GM10248 (cell line): Measurements from ENCODE around the gene ALS2CL.

ENCODE experiments used
- CTCF ChIA-PET: fragments of 300-600 bp; sonication (Branson Sonifier 250); formaldehyde crosslinking; extraction: SDS; loops from one replicate; lab custom pipeline; 2021; ENCODE audit warnings: antibody characterized with exemption; lab: Yijun Ruan, JAX
- POLR2A ChIA-PET: fragments of 350-650 bp; sonication (Branson Sonifier 250); formaldehyde crosslinking; extraction: SDS; loops from one replicate; lab custom pipeline; 2020; ENCODE audit warnings: antibody characterized with exemption; lab: Yijun Ruan, JAX
- DNase-seq: peaks from one replicate; pipeline ENCODE4 v3.0.0; 2012; ENCODE audit errors: extremely low spot score
- CTCF ChIP-seq: IDR thresholded peaks from 2 replicates; pipeline ENCODE4 v1.5.1; 2012; ENCODE audit warnings: mild to moderate bottlenecking, low read depth; ENCODE audit errors: extremely low read depth, missing control alignments, control extremely low read depth

Gene ALS2CL

GRCh38 chr3:46716461-46717441 is 23.3 kb upstream of the ALS2CL start:
- TF ChIP-seq CTCF, result no peak
- ChIA-PET POLR2A (no interaction called here), CTCF (interaction anchor here (1.1 kb wide), 1 partner anchor 11 kb away, joined by 4 read pairs; no protein-coding TSS in a partner anchor)
- no peak for DNase-seq

- DNase-seq, result no peak
- TF ChIP-seq CTCF, result no peak
- CTCF ChIA-PET, result interaction anchor here (0.8 to 2.2 kb wide), 7 partner anchors 9 to 194 kb away, joined by 3 to 8 read pairs (median 4); no protein-coding TSS in a partner anchor
- POLR2A ChIA-PET, result no interaction called here
Observed at GRCh38 chr3:46715507-46716175, 22.2 kb upstream of the ALS2CL start.

GRCh38 chr3:46714728-46715506 is 21.4 kb upstream of the ALS2CL start:
- POLR2A ChIA-PET, result no interaction called here
- DNase-seq, result no peak
- CTCF ChIA-PET, result interaction anchor here (0.8 to 2.2 kb wide), 9 partner anchors 9 to 195 kb away, joined by 3 to 8 read pairs (median 4); no protein-coding TSS in a partner anchor
- no peak for TF ChIP-seq CTCF

GRCh38 chr3:46713898-46714552 is 20.5 kb upstream of the ALS2CL start:
- DNase-seq, result peak; percentile 76
- no peak for TF ChIP-seq CTCF
- ChIA-PET POLR2A (no interaction called here), CTCF (interaction anchor here (1.1 to 2.2 kb wide), 5 partner anchors 8 to 181 kb away, joined by 3 to 8 read pairs (median 5); no protein-coding TSS in a partner anchor)

- no peak for DNase-seq
- ChIA-PET POLR2A (no interaction called here), CTCF (interaction anchor here (2.2 kb wide), 1 partner anchor 10 kb away, joined by 7 read pairs; no protein-coding TSS in a partner anchor)
- no peak for TF ChIP-seq CTCF
Observed at GRCh38 chr3:46713050-46713897, 19.8 kb upstream of the ALS2CL start.
